ENCODE results near the gene REXO2. TPM values are rescaled to one million over a fixed set of nuclear protein-coding genes. Genes with fewer than 3 reads are reported as not detected.

Gene REXO2
- total RNA-seq (ENCODE audit: unreplicated experiment): 24.5 TPM
- long read RNA-seq, transcript REXO2-220 (7 exons, 1,158 nt): major isoform, 12 of 13 reads
- long read RNA-seq, partial matches to known transcripts: 0 of 13 reads
- long read RNA-seq, other reads (novel, unspliced or antisense): 1 of 13 reads

- H3K27me3 Mint-ChIP-seq (ENCODE audit: unreplicated experiment): no peaks in the 10 kb centered on the region
- no peaks in the 10 kb centered on the region for H3K36me3 Mint-ChIP-seq (ENCODE audit: unreplicated experiment)
- H3K4me3 Mint-ChIP-seq (ENCODE audit: unreplicated experiment): peak within 1 kb of the TSS; percentile 95
- peak within 1 kb of the TSS; percentile 76 for H3K27ac Mint-ChIP-seq (ENCODE audit: unreplicated experiment)
- DNase-seq: peak; percentile 95
- peaks cover 2% of the 10 kb centered on the region for H3K9me3 Mint-ChIP-seq (ENCODE audit: unreplicated experiment)
- peaks cover 12% of the 10 kb centered on the region for H3K4me1 Mint-ChIP-seq (ENCODE audit: low read depth, unreplicated experiment)
- TF ChIP-seq, protein P1, sequence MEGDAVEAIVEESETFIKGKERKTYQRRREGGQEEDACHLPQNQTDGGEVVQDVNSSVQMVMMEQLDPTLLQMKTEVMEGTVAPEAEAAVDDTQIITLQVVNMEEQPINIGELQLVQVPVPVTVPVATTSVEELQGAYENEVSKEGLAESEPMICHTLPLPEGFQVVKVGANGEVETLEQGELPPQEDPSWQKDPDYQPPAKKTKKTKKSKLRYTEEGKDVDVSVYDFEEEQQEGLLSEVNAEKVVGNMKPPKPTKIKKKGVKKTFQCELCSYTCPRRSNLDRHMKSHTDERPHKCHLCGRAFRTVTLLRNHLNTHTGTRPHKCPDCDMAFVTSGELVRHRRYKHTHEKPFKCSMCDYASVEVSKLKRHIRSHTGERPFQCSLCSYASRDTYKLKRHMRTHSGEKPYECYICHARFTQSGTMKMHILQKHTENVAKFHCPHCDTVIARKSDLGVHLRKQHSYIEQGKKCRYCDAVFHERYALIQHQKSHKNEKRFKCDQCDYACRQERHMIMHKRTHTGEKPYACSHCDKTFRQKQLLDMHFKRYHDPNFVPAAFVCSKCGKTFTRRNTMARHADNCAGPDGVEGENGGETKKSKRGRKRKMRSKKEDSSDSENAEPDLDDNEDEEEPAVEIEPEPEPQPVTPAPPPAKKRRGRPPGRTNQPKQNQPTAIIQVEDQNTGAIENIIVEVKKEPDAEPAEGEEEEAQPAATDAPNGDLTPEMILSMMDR (IDR thresholded peaks at IDR 0.05; ENCODE audit: partially characterized antibody, unreplicated experiment): no peak
These were observed at the start of gene REXO2 for GRCh38 chr11:114439229-114440120. Gene REXO2, plus strand, starts transcription at chr11:114439467. Its CDS starts 62 bp downstream, at chr11:114439529.

DNA sequence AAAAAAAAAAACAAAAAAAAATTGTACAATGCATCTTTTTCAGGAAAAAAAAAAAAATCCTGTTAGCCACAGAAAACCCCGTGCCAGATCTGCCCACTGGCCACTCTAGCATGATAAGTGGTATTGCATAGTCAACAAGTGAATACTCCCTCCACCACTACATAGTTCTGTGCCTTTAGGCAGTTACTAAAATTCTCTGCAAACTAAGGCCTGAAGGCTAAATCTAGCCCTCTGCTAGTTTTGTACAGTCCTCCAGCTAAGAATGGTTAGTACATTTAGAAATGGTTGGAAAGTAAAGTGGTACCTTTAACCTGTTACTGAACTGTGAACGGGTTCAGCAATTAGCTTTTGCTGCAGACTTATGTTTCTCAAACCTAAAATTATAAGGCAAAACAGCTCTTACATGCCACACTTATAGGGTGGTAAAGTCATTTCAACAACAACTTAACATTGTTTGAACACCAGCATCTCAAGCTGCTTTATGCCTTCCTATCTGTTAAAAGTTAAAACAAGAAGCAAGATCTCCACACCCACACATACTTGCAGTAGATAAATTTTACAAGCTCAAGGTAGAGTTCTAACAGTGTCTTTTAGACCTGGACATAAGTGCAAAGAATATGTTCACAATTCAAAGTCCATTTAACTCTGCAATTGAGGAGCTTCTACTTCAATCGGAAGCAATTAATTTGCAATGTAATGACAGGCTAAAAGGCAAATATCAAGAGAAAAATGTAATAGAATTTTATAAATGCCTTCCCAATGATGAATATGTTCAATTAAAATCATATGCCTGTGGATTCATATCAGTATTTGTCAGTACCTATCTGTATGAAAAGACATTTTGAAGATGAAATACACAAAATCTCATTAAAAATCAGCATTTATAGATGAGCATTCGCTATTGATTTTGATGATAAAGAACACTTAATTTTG, 46.3 kb upstream of the REXO2 start:
- H3K27me3 Mint-ChIP-seq (ENCODE audit: unreplicated experiment): no peaks in the 10 kb centered on the region
- no peak overlapping the region for H3K4me3 Mint-ChIP-seq (ENCODE audit: unreplicated experiment)
- DNase-seq: no peak
- no peaks in the 10 kb centered on the region for H3K9me3 Mint-ChIP-seq (ENCODE audit: unreplicated experiment)
- H3K36me3 Mint-ChIP-seq (ENCODE audit: unreplicated experiment): no peaks in the 10 kb centered on the region
- H3K27ac Mint-ChIP-seq (ENCODE audit: unreplicated experiment): no peak overlapping the region
- TF ChIP-seq, protein P1 (IDR thresholded peaks at IDR 0.05; ENCODE audit: partially characterized antibody, unreplicated experiment): no peak
- H3K4me1 Mint-ChIP-seq (ENCODE audit: low read depth, unreplicated experiment): no peaks in the 10 kb centered on the region

- Mint-ChIP-seq H3K36me3 (ENCODE audit: unreplicated experiment) (no peaks in the 10 kb centered on the region), H3K4me1 (ENCODE audit: low read depth, unreplicated experiment) (peaks cover 5% of the 10 kb centered on the region), H3K9me3 (ENCODE audit: unreplicated experiment) (peaks cover 4% of the 10 kb centered on the region), H3K4me3 (ENCODE audit: unreplicated experiment) (no peak overlapping the region), H3K27me3 (ENCODE audit: unreplicated experiment) (peaks cover 12% of the 10 kb centered on the region), H3K27ac (ENCODE audit: unreplicated experiment) (no peak overlapping the region)
- TF ChIP-seq, protein P1 (IDR thresholded peaks at IDR 0.05; ENCODE audit: partially characterized antibody, unreplicated experiment): no peak
- no peak for DNase-seq
These were observed 43.5 kb upstream of the REXO2 start for GRCh38 chr11:114395736-114396135.

GRCh38 chr11:114396916-114397315, 42.4 kb upstream of the REXO2 start:
- no peak overlapping the region for H3K27ac Mint-ChIP-seq (ENCODE audit: unreplicated experiment)
- no peaks in the 10 kb centered on the region for H3K36me3 Mint-ChIP-seq (ENCODE audit: unreplicated experiment)
- no peak for DNase-seq
- no peak overlapping the region for H3K4me3 Mint-ChIP-seq (ENCODE audit: unreplicated experiment)
- H3K9me3 Mint-ChIP-seq (ENCODE audit: unreplicated experiment): peaks cover 4% of the 10 kb centered on the region
- H3K27me3 Mint-ChIP-seq (ENCODE audit: unreplicated experiment): peaks cover 12% of the 10 kb centered on the region
- TF ChIP-seq, protein P1 (IDR thresholded peaks at IDR 0.05; ENCODE audit: partially characterized antibody, unreplicated experiment): no peak
- H3K4me1 Mint-ChIP-seq (ENCODE audit: low read depth, unreplicated experiment): peaks cover 6% of the 10 kb centered on the region

Measured in glutamatergic neuron (in vitro differentiated cells).